GM12878 (cell line): ENCODE results near the gene CDK5RAP3. TPM values are rescaled to one million over a fixed set of nuclear protein-coding genes. Genes with fewer than 3 reads are reported as not detected.

Experiments
- ATAC-seq: fragments of 200-7000 bp; cut with Tn5 transposase; 3 replicates; pipeline ENCODE4 v1.9.1; 2020; ENCODE audit warnings: mild to moderate bottlenecking, moderate library complexity
- BruUV-seq: library from RNA; stranded (reverse); fragments of 400-500 nt; replicated peaks from 2 replicates; lab custom pipeline; 2021; lab: Mats Ljungman, UMichigan
- CTCF ChIA-PET: fragments of 300-600 bp; sonication (Branson Sonifier 250); formaldehyde crosslinking; extraction: SDS; loops from one replicate; lab custom pipeline; 2021; ENCODE audit warnings: inconsistent platforms; lab: Yijun Ruan, JAX
- POLR2A ChIA-PET: fragments of 350-600 bp; formaldehyde crosslinking; extraction: SDS; loops from one replicate; lab custom pipeline; 2021; ENCODE audit warnings: inconsistent platforms; lab: Charles Lee
- RAD21 ChIA-PET: fragments of 300-600 bp; sonication (Branson Sonifier 250); formaldehyde crosslinking; loops from one replicate; lab custom pipeline; 2023; ENCODE audit warnings: antibody characterized with exemption; ENCODE audit not compliant: unreplicated experiment; lab: Charles Lee
- SMC1A ChIA-PET: fragments of 300-600 bp; sonication (Branson Sonifier 250); formaldehyde crosslinking; loops from one replicate; lab custom pipeline; 2023; ENCODE audit not compliant: unreplicated experiment, uncharacterized antibody; lab: Charles Lee
- DNase-seq: peaks from one replicate; pipeline ENCODE4 v3.0.0-alpha.2; 2011; ENCODE audit warnings: low read depth, low spot score
- FAIRE-seq: peaks from 3 replicates; lab custom pipeline; 2011; peaks lifted over from hg19 to GRCh38; lab: Jason Lieb, UNC
- H2AFZ ChIP-seq: 2 replicates; pipeline ENCODE4 v1.6.0; 2011; ENCODE audit warnings: low read depth, low read length, control low read depth; ENCODE audit not compliant: control insufficient read depth
- H3K27ac ChIP-seq: 2 replicates; pipeline ENCODE4 v1.5.1; 2011; ENCODE audit warnings: control low read depth; ENCODE audit not compliant: control insufficient read depth, insufficient read depth
- H3K27me3 ChIP-seq, 2 experiments: replicated peaks in 1 of 2; 2 replicates each; pipeline versions ENCODE4 v1.6.0 to v1.6.1; 2011; ENCODE audit warnings: low read length in 1 of 2; ENCODE audit not compliant: control insufficient read depth in 2 of 2, insufficient read depth in 2 of 2
- H3K36me3 ChIP-seq, 2 experiments: 2 replicates each; pipeline ENCODE4 v1.5.1; 2011; ENCODE audit warnings: low read length in 1 of 2; ENCODE audit not compliant: control insufficient read depth in 2 of 2, insufficient read depth in 2 of 2
- H3K4me1 ChIP-seq: 2 replicates; pipeline ENCODE4 v1.6.1; 2011; ENCODE audit warnings: mild to moderate bottlenecking, low read length, moderate library complexity, mixed read lengths; ENCODE audit not compliant: control insufficient read depth, insufficient read depth
- H3K4me2 ChIP-seq: 2 replicates; pipeline ENCODE4 v1.6.0; 2011; ENCODE audit warnings: control low read depth; ENCODE audit not compliant: control insufficient read depth, insufficient read depth
- H3K4me3 ChIP-seq: fragments of 200-600 bp; sonication (generic); 2 replicates; pipeline ENCODE4 v1.5.1; 2016
- H3K79me2 ChIP-seq: 2 replicates; pipeline ENCODE4 v1.6.0; 2011; ENCODE audit warnings: low read length; ENCODE audit not compliant: control insufficient read depth, insufficient read depth
- H3K9ac ChIP-seq: 2 replicates; pipeline ENCODE4 v1.8.0; 2011; ENCODE audit warnings: low read length, control low read depth, mixed read lengths; ENCODE audit not compliant: control insufficient read depth, insufficient read depth
- H3K9me3 ChIP-seq: replicated peaks from 3 replicates; pipeline ENCODE4 v1.5.1; 2011; ENCODE audit warnings: mild to moderate bottlenecking, low read length; ENCODE audit not compliant: control insufficient read depth, insufficient read depth
- H4K20me1 ChIP-seq: 2 replicates; pipeline ENCODE4 v1.6.0; 2011; ENCODE audit not compliant: control insufficient read depth, insufficient read depth
- BCL3 ChIP-seq: IDR thresholded peaks from 2 replicates; pipeline ENCODE4 v1.6.1; 2011; ENCODE audit warnings: borderline replicate concordance, low read depth, mild to moderate bottlenecking, moderate library complexity, low read length; ENCODE audit not compliant: insufficient read depth, poor library complexity, severe bottlenecking
- WGBS: methylation state at CpG from one replicate; pipeline ENCODE4 v1.1.6; 2016; ENCODE audit warnings: low lambda C conversion rate; ENCODE audit not compliant: insufficient replicate concordance, insufficient coverage; ENCODE audit errors: missing lambda C conversion rate; 5-methylcytosine and 5-hydroxymethylcytosine counted together
- in situ Hi-C: fragments of 300-500 bp; cut with MboI; formaldehyde crosslinking; loops from 9 replicates; pipeline ENCODE4 v1.14.3; 2018; ENCODE audit warnings: mixed read lengths
- intact Hi-C: fragments of 100-400 bp; cut with micrococcal nuclease; formaldehyde crosslinking; loops from one replicate; pipeline ENCODE4 v1.14.2; 2022; ENCODE audit not compliant: unreplicated experiment
- polyA plus RNA-seq, 11 experiments: library from polyadenylated mRNA; depleted of rRNA in 4 of 11; unstranded in 6 of 11; stranded (reverse) in 5 of 11; fragments of >200 nt; fragmentation: Nextera tagmentation in 4 of 11; fragmentation: Illumina TruSeq in 1 of 11; extraction: Ambion mirVana in 4 of 11; extraction: Trizol in 1 of 11; gene quantifications; 1 replicate in 1 of 11; 2 replicates in 10 of 11; pipeline versions ENCODE4 v1.2.1 to v1.2.3, GENCODE V29; 2011 to 2016; ENCODE audit warnings: inconsistent platforms in 2 of 11, missing spikeins in 2 of 11, low read depth in 1 of 11
- total RNA-seq, 4 experiments: library from RNA; depleted of rRNA in 3 of 4; stranded (reverse); fragments of >200 nt in 3 of 4; fragmentation: Illumina TruSeq in 1 of 4; extraction: Trizol in 1 of 4; gene quantifications; 2 replicates each; pipeline versions ENCODE4 v1.2.1 to v1.2.3, GENCODE V29; 2013 to 2021

Gene CDK5RAP3
- total and polyA plus RNA-seq, 10 of the 15 experiments (the other 5 are each of a cell fraction or from before 2014, with no cell fraction given) = 69.4 to 237 (median 160) TPM

- Histone ChIP-seq H3K9ac (no peak overlapping the region), H2AFZ (no peak overlapping the region), H3K27ac (no peak overlapping the region), H3K4me1 (no peaks in the 10 kb centered on the region; the same call in 1 of the 2 replicates), H3K27me3 (no peaks in the 10 kb centered on the region), H3K36me3 (peaks cover 19 to 38% of the 10 kb centered on the region in 2 experiments), H4K20me1 (no peaks in the 10 kb centered on the region), H3K79me2 (no peaks in the 10 kb centered on the region), H3K9me3 (no peaks in the 10 kb centered on the region), H3K4me3 (no peak overlapping the region), H3K4me2 (no peak overlapping the region)
- FAIRE-seq = no peak
- intact Hi-C loops = no loop called here
- CTCF ChIA-PET = interaction anchor here (1.9 to 12.3 kb wide), 3 partner anchors 12 to 34 kb away, joined by 4 to 454 read pairs (median 28); partner anchors contain the start of gene CDK5RAP3
- POLR2A ChIA-PET = interaction anchor here (0.5 kb wide), 1 partner anchor 87 kb away, joined by 3 read pairs; no protein-coding TSS in a partner anchor
- SMC1A ChIA-PET = interaction anchor here (2.9 to 17.2 kb wide), 2 partner anchors 30 to 36 kb away, joined by 8 to 332 read pairs; no protein-coding TSS in a partner anchor
- RAD21 ChIA-PET = interaction anchor here (5.0 kb wide), 1 partner anchor 36 kb away, joined by 107 read pairs; no protein-coding TSS in a partner anchor
- DNase-seq = no peak
- no peak for ATAC-seq
- BruUV-seq = no TSS peak
- in situ Hi-C loops = loop anchor here (5.0 kb wide), 1 partner anchor 35 kb away; no protein-coding TSS in a partner anchor
- TF ChIP-seq BCL3 = no peak
- 93% methylated on average over 14 of the region's 14 CpGs for WGBS
These were observed 11.2 kb downstream of the CDK5RAP3 start for GRCh38 chr17:47982091-47982617.
